GM23248 (cell line): ENCODE data around the gene TEX54. TPM values are rescaled to one million over a fixed set of nuclear protein-coding genes. Genes with fewer than 3 reads are reported as not detected.

ENCODE experiments used
- DNase-seq: peaks from one replicate; pipeline ENCODE4 v3.0.0-alpha.2; 2015
- H2AFZ ChIP-seq: fragments of 200-600 bp; sonication (generic); 2 replicates; pipeline ENCODE4 v1.6.1; 2016; ENCODE audit warnings: antibody characterized with exemption
- H3F3A ChIP-seq: fragments of 200-600 bp; sonication (generic); 2 replicates; pipeline ENCODE4 v1.6.1; 2016; ENCODE audit warnings: mild to moderate bottlenecking, antibody characterized with exemption, mixed run types; ENCODE audit not compliant: insufficient read depth
- H3K27ac ChIP-seq: fragments of 200-600 bp; sonication (generic); 2 replicates; pipeline ENCODE4 v1.5.1; 2016; ENCODE audit warnings: mild to moderate bottlenecking
- H3K27me3 ChIP-seq: fragments of 200-600 bp; sonication (generic); replicated peaks from 2 replicates; pipeline ENCODE4 v1.6.1; 2016; ENCODE audit warnings: mild to moderate bottlenecking; ENCODE audit not compliant: insufficient read depth
- H3K36me3 ChIP-seq: fragments of 200-600 bp; sonication (generic); 2 replicates; pipeline ENCODE4 v1.6.1; 2016; ENCODE audit warnings: low read depth, mild to moderate bottlenecking
- H3K4me1 ChIP-seq: fragments of 200-600 bp; sonication (generic); 2 replicates; pipeline ENCODE4 v1.6.1; 2016; ENCODE audit warnings: mild to moderate bottlenecking; ENCODE audit not compliant: insufficient read depth
- H3K4me2 ChIP-seq: fragments of 200-600 bp; sonication (generic); one replicate; pipeline ENCODE4 v1.6.1; 2016; ENCODE audit warnings: mild to moderate bottlenecking; ENCODE audit not compliant: unreplicated experiment
- H3K4me3 ChIP-seq: fragments of 200-600 bp; sonication (generic); 2 replicates; pipeline ENCODE4 v1.5.1; 2016; ENCODE audit warnings: mild to moderate bottlenecking
- H3K79me2 ChIP-seq: fragments of 200-600 bp; sonication (generic); 2 replicates; pipeline ENCODE4 v1.6.1; 2016; ENCODE audit warnings: mild to moderate bottlenecking; ENCODE audit not compliant: insufficient read depth
- H3K9ac ChIP-seq: fragments of 200-600 bp; sonication (generic); 2 replicates; pipeline ENCODE4 v1.6.1; 2016; ENCODE audit warnings: mild to moderate bottlenecking
- H3K9me2 ChIP-seq: fragments of 200-600 bp; sonication (generic); 2 replicates; pipeline ENCODE4 v1.6.1; 2016; ENCODE audit warnings: mixed run types, mild to moderate bottlenecking, moderate library complexity; ENCODE audit not compliant: insufficient read depth
- H3K9me3 ChIP-seq: fragments of 200-600 bp; sonication (generic); one replicate; pipeline ENCODE4 v1.6.1; 2017; ENCODE audit warnings: low read depth
- H4K20me1 ChIP-seq: fragments of 200-600 bp; sonication (generic); 2 replicates; pipeline ENCODE4 v1.6.0; 2016; ENCODE audit not compliant: insufficient read depth
- EZH2 ChIP-seq: fragments of 200-600 bp; sonication (generic); IDR thresholded peaks from 2 replicates; pipeline ENCODE4 v1.6.1; 2018; ENCODE audit warnings: antibody characterized with exemption, mild to moderate bottlenecking; ENCODE audit not compliant: insufficient read depth, poor library complexity, severe bottlenecking
- EZH2phosphoT487 ChIP-seq: fragments of 200-600 bp; sonication (generic); IDR thresholded peaks from 2 replicates; pipeline ENCODE4 v1.6.1; 2018; ENCODE audit warnings: antibody characterized with exemption, moderate library complexity, mild to moderate bottlenecking, low read depth; ENCODE audit not compliant: insufficient read depth
- WGBS, 2 experiments: methylation state at CpG; one replicate each; pipeline ENCODE4 v1.1.6; 2015 to 2017; ENCODE audit warnings: low lambda C conversion rate in 2 of 2, low coverage in 1 of 2; ENCODE audit errors: missing lambda C conversion rate in 2 of 2; 5-methylcytosine and 5-hydroxymethylcytosine counted together
- in situ Hi-C: fragments of 300-500 bp; cut with MboI; formaldehyde crosslinking; loops from 2 replicates; pipeline ENCODE4 v1.15.0; 2020
- microRNA-seq: library from miRNA; unstranded; fragments of <30 nt; microRNA quantifications from one replicate; pipeline ENCODE4, GENCODE V29; 2016; ENCODE audit warnings: borderline number of aligned reads
- polyA plus RNA-seq: library from polyadenylated mRNA; unstranded; fragments of >200 nt; fragmentation: Nextera tagmentation; extraction: Ambion mirVana; gene quantifications from 2 replicates; pipeline ENCODE4 v1.2.1, GENCODE V29; 2016
- small RNA-seq: library from RNA; depleted of rRNA; stranded (forward); fragments of <200 nt; gene quantifications from one replicate; pipeline ENCODE3, GENCODE V24; 2014; ENCODE audit warnings: low read depth, low replicate concordance
- total RNA-seq: library from RNA; depleted of rRNA; stranded (reverse); fragments of >200 nt; shearing (Covaris generic); gene quantifications from 2 replicates; pipeline ENCODE4 v1.2.3, GENCODE V29; 2014; rRNA removed

The TEX54 gene
- total and polyA plus RNA-seq, 2 experiments from 2014 or later: 0.44 TPM; not detected in 1

DNA sequence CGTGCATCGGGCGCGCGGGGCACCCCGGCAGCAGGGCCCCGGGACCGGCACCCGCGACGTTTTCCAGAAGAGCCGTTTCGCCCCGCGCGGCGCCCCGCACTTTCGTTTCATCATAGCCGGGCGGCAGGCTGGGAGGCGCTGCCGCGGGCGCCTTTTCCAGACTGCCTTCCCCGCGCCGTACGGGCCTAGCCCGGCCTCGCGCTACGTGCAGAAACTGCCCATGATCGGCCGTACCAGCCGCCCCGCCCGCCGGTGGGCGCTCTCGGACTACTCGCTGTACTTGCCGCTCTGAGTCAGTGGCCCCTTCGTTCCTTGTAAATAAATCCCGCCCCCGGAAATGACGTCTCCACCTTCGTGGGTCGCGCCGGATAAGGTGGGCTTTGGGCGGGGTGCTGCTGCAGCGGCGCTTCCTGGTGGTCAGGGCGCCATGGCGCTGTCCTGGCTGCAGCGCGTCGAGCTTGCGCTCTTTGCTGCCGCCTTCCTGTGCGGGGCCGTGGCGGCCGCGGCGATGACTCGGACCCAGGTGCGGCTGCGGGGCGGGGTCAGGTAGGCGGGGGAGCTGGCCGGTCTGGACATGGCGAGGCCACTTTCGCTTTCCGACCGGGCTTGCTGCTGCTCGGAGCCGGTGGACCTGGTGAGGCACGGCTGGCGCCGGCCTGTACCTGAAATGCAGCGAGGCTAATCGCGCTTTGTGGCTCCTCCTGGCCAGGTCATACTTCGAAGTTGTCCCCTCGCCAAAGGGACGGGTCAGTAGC, 45.5 kb downstream of the TEX54 start, which contains the start of gene TMEM179B:
Gene TMEM179B (plus strand): TSS at position 398 of the 755 bp plus-strand sequence. CDS start 30 bp downstream, at position 428.
- Histone ChIP-seq H3K9me2 (no peaks in the 10 kb centered on the region), H3K27me3 (no peaks in the 10 kb centered on the region), H4K20me1 (no peaks in the 10 kb centered on the region), H2AFZ (peak within 1 kb of the TSS; percentile 73), H3K4me3 (peak within 1 kb of the TSS; percentile 87), H3K9me3 (no peaks in the 10 kb centered on the region), H3K79me2 (peaks cover 52% of the 10 kb centered on the region), H3K9ac (peak within 1 kb of the TSS; percentile 94), H3K4me2 (peak within 1 kb of the TSS; percentile 82), H3K4me1 (peaks cover 33% of the 10 kb centered on the region), H3K27ac (peak within 1 kb of the TSS; percentile 95), H3F3A (peaks cover 28% of the 10 kb centered on the region), H3K36me3 (0 out of 2 replicates have a peak, but pooled peaks cover 4% of the 10 kb centered on the region)
- in situ Hi-C loops: no loop called here
- WGBS, 2 experiments: 1% methylated on average over 85 to 87 of the region's 88 CpGs
- peak; percentile 100 for DNase-seq
- no peak for TF ChIP-seq EZH2phosphoT487

DNA sequence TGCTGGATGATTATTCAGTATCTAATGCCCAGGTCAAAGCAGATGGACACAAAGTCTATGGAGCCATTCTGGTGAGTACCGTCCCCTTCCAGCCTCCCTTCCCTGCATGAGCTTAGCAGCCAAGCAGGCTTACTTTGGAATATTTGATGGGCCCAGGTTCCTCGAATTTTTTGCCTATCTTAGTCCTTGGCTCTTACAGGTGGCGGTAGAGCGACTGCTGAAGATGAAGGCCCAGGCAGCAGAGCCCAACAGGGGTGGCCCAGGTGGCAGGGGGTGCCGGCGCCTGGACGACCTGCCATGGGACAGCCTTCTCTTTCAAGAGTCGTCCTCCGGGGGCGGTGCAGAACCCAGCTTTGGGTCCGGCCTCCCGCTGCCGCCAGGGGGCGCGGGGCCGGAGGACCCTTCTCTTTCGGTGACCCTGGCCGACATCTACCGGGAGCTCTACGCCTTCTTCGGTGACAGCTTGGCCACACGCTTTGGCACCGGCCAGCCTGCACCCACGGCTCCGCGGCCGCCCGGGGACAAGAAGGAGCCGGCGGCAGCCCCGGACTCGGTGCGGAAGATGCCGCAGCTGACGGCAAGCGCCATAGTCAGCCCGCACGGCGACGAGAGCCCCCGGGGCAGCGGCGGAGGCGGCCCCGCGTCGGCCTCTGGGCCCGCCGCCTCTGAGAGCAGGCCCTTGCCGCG, 46.2 kb downstream of the TEX54 start:
- H3K4me1 ChIP-seq: peaks cover 31% of the 10 kb centered on the region
- 0 to 2% methylated on average over 34 to 38 of the region's 51 CpGs for WGBS, 2 experiments
- peak overlapping the region; percentile 95 for H3K27ac ChIP-seq
- H3K27me3 ChIP-seq: no peaks in the 10 kb centered on the region
- H2AFZ ChIP-seq: peak overlapping the region; percentile 73
- H3K9me3 ChIP-seq: no peaks in the 10 kb centered on the region
- H3K9ac ChIP-seq: peak overlapping the region; percentile 94
- in situ Hi-C loops: no loop called here
- peak; percentile 92 for DNase-seq
- peaks cover 26% of the 10 kb centered on the region for H3F3A ChIP-seq
- 0 out of 2 replicates have a peak, but pooled peaks cover 4% of the 10 kb centered on the region for H3K36me3 ChIP-seq
- peaks cover 52% of the 10 kb centered on the region for H3K79me2 ChIP-seq
- peak overlapping the region; percentile 87 for H3K4me3 ChIP-seq
- TF ChIP-seq EZH2: no peak
- no peak for TF ChIP-seq EZH2phosphoT487
- H3K4me2 ChIP-seq: peak overlapping the region; percentile 81
- no peaks in the 10 kb centered on the region for H3K9me2 ChIP-seq
- no peaks in the 10 kb centered on the region for H4K20me1 ChIP-seq

DNA sequence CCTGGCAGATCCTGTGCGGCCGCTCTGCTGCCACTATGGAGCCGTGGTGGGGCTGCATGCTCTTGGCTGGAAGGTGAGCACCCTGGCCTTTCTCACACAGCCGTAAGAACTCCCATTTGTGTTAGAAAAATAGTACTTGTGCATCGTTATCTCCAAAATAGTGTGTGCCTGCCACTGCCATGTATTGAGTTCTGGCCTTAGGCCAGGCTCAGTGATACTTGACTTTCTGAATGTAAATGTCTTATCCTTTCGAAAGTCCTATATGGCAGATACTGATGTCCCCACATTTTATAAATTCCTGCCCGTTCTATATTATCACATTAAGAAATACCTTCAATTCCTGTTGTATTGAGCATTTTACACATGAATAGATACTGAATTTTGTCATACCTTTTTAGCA, 49.9 kb downstream of the TEX54 start:
- no peaks in the 10 kb centered on the region for H3K9me3 ChIP-seq
- TF ChIP-seq EZH2: no peak
- no peak for TF ChIP-seq EZH2phosphoT487
- no peaks in the 10 kb centered on the region for H4K20me1 ChIP-seq
- H3K9me2 ChIP-seq: no peaks in the 10 kb centered on the region
- H3K9ac ChIP-seq: no peak overlapping the region
- peaks cover 7% of the 10 kb centered on the region for H3K4me1 ChIP-seq
- H3K36me3 ChIP-seq: 0 out of 2 replicates have a peak, but pooled peaks cover 4% of the 10 kb centered on the region
- H3F3A ChIP-seq: peaks cover 10% of the 10 kb centered on the region
- no peak overlapping the region for H2AFZ ChIP-seq
- H3K27me3 ChIP-seq: no peaks in the 10 kb centered on the region
- H3K27ac ChIP-seq: no peak overlapping the region
- no peak overlapping the region for H3K4me2 ChIP-seq
- H3K4me3 ChIP-seq: no peak overlapping the region
- DNase-seq: no peak
- 89 to 94% methylated on average over 7 of the region's 7 CpGs for WGBS, 2 experiments
- H3K79me2 ChIP-seq: peaks cover 17% of the 10 kb centered on the region
- in situ Hi-C loops: no loop called here

Small RNA genes lying within 50 kb of the gene (microRNA-seq; reads per million reads assigned to microRNA genes)
- gene MIR6514 (1.5 reads per million), gene MIR6748 (not detected)

Small RNA genes lying within 50 kb of the gene (small RNA-seq; reads per million reads assigned to genes)
- gene MIR6514: not detected
- not detected for gene RF00099
- gene RNU6-118P: not detected
- gene SNORD22: not detected
- not detected for gene SNORD26
- not detected for gene SNORD27
- not detected for gene SNORD28
- gene SNORD30: 25.0 reads per million, percentile 90 among the genes with 10 or more reads in this experiment

Other genes starting within 250 kb of the TEX54 start
- 6.1 and 7.7 TPM in 2 replicates for gene TUT1, start 241.3 kb downstream of the TEX54 start, total RNA-seq
- gene TUT1, start 241.3 kb downstream of the TEX54 start, polyA plus RNA-seq: 11.1 and 12.1 TPM in 2 replicates
- 98.8 and 114 TPM in 2 replicates for gene MTA2, start 231.0 kb downstream of the TEX54 start, total RNA-seq
- gene MTA2, start 231.0 kb downstream of the TEX54 start, polyA plus RNA-seq: 26.3 and 28.9 TPM in 2 replicates
- 43.4 and 47.2 TPM in 2 replicates for gene EML3, start 220.1 kb downstream of the TEX54 start, total RNA-seq
- gene EML3, start 220.1 kb downstream of the TEX54 start, polyA plus RNA-seq: 32.8 and 34.8 TPM in 2 replicates
- gene ROM1, start 219.6 kb downstream of the TEX54 start, total RNA-seq: 3.4 and 6.5 TPM in 2 replicates
- 5.4 and 8.8 TPM in 2 replicates for gene ROM1, start 219.6 kb downstream of the TEX54 start, polyA plus RNA-seq
- 32.1 and 35.6 TPM in 2 replicates for gene B3GAT3, start 210.9 kb downstream of the TEX54 start, total RNA-seq
- 44.2 and 46.7 TPM in 2 replicates for gene B3GAT3, start 210.9 kb downstream of the TEX54 start, polyA plus RNA-seq
- gene GANAB, start 186.2 kb downstream of the TEX54 start, total RNA-seq: 307 and 312 TPM in 2 replicates
- 224 and 225 TPM in 2 replicates for gene GANAB, start 186.2 kb downstream of the TEX54 start, polyA plus RNA-seq
- 26.4 and 30.4 TPM in 2 replicates for gene INTS5, start 179.5 kb downstream of the TEX54 start, total RNA-seq
- gene INTS5, start 179.5 kb downstream of the TEX54 start, polyA plus RNA-seq: 17.1 and 18.9 TPM in 2 replicates
- gene C11orf98, start 167.6 kb downstream of the TEX54 start, total RNA-seq: 16.6 and 24.2 TPM in 2 replicates
- 76.8 and 77.9 TPM in 2 replicates for gene C11orf98, start 167.6 kb downstream of the TEX54 start, polyA plus RNA-seq
- gene CSKMT, start 167.5 kb downstream of the TEX54 start, total RNA-seq: 5.4 and 6.1 TPM in 2 replicates
- gene CSKMT, start 167.5 kb downstream of the TEX54 start, polyA plus RNA-seq: 2.9 and 3.6 TPM in 2 replicates
- gene UQCC3, start 161.2 kb downstream of the TEX54 start, total RNA-seq: 2.3 and 5.9 TPM in 2 replicates
- 14.5 and 15.1 TPM in 2 replicates for gene UQCC3, start 161.2 kb downstream of the TEX54 start, polyA plus RNA-seq
- gene LBHD1, start 160.6 kb downstream of the TEX54 start, total RNA-seq: 5.8 and 12.6 TPM in 2 replicates
- gene LBHD1, start 160.6 kb downstream of the TEX54 start, polyA plus RNA-seq: 3.6 and 4.3 TPM in 2 replicates
- 131 and 135 TPM in 2 replicates for gene UBXN1, start 153.8 kb downstream of the TEX54 start, total RNA-seq
- 84.0 and 85.3 TPM in 2 replicates for gene UBXN1, start 153.8 kb downstream of the TEX54 start, polyA plus RNA-seq
- gene LRRN4CL, start 143.3 kb downstream of the TEX54 start, total RNA-seq: 6.9 and 12.3 TPM in 2 replicates
- gene LRRN4CL, start 143.3 kb downstream of the TEX54 start, polyA plus RNA-seq: 2.1 and 2.3 TPM in 2 replicates
- 51.0 and 63.5 TPM in 2 replicates for gene BSCL2, start 125.4 kb downstream of the TEX54 start, total RNA-seq
- gene BSCL2, start 125.4 kb downstream of the TEX54 start, polyA plus RNA-seq: 74.5 and 79.0 TPM in 2 replicates
- gene GNG3, start 125.2 kb downstream of the TEX54 start, total RNA-seq: not detected in 2 replicates
- gene GNG3, start 125.2 kb downstream of the TEX54 start, polyA plus RNA-seq: 0.29 TPM in 1 of 2 replicates, not detected in the other
- 2.9 and 5.0 TPM in 2 replicates for gene HNRNPUL2, start 105.4 kb downstream of the TEX54 start, total RNA-seq
- 2.1 and 3.1 TPM in 2 replicates for gene HNRNPUL2, start 105.4 kb downstream of the TEX54 start, polyA plus RNA-seq
- gene TTC9C, start 104.4 kb downstream of the TEX54 start, total RNA-seq: 28.9 and 54.6 TPM in 2 replicates
- 40.1 and 46.6 TPM in 2 replicates for gene TTC9C, start 104.4 kb downstream of the TEX54 start, polyA plus RNA-seq
- 6.6 and 8.0 TPM in 2 replicates for gene ZBTB3, start 78.7 kb downstream of the TEX54 start, total RNA-seq
- gene ZBTB3, start 78.7 kb downstream of the TEX54 start, polyA plus RNA-seq: 4.9 and 5.5 TPM in 2 replicates
- 61.2 and 73.3 TPM in 2 replicates for gene POLR2G, start 71.3 kb downstream of the TEX54 start, total RNA-seq
- 154 and 156 TPM in 2 replicates for gene POLR2G, start 71.3 kb downstream of the TEX54 start, polyA plus RNA-seq
- gene TAF6L, start 61.4 kb downstream of the TEX54 start, total RNA-seq: 11.6 and 22.5 TPM in 2 replicates
- 8.2 and 9.1 TPM in 2 replicates for gene TAF6L, start 61.4 kb downstream of the TEX54 start, polyA plus RNA-seq
- gene TMEM179B, start 45.4 kb downstream of the TEX54 start, total RNA-seq: 73.3 and 151 TPM in 2 replicates
- gene TMEM179B, start 45.4 kb downstream of the TEX54 start, polyA plus RNA-seq: 140 and 150 TPM in 2 replicates
- gene TMEM223, start 40.8 kb downstream of the TEX54 start, total RNA-seq: 32.0 and 33.4 TPM in 2 replicates
- 31.4 and 34.2 TPM in 2 replicates for gene TMEM223, start 40.8 kb downstream of the TEX54 start, polyA plus RNA-seq
- gene NXF1, start 27.4 kb downstream of the TEX54 start, total RNA-seq: 25.0 and 32.0 TPM in 2 replicates
- 51.1 and 53.3 TPM in 2 replicates for gene NXF1, start 27.4 kb downstream of the TEX54 start, polyA plus RNA-seq
- gene STX5, start 790 bp downstream of the TEX54 start, total RNA-seq: 43.9 and 45.7 TPM in 2 replicates
- 32.0 and 34.0 TPM in 2 replicates for gene STX5, start 790 bp downstream of the TEX54 start, polyA plus RNA-seq
- gene WDR74, start 6.7 kb upstream of the TEX54 start, total RNA-seq: 41.4 and 50.4 TPM in 2 replicates
- 33.6 and 34.3 TPM in 2 replicates for gene WDR74, start 6.7 kb upstream of the TEX54 start, polyA plus RNA-seq
- gene SLC3A2, start 48.1 kb upstream of the TEX54 start, total RNA-seq: 290 and 301 TPM in 2 replicates
- 310 and 319 TPM in 2 replicates for gene SLC3A2, start 48.1 kb upstream of the TEX54 start, polyA plus RNA-seq
- not detected in 2 replicates for gene CHRM1, start 88.5 kb upstream of the TEX54 start, total RNA-seq
- gene CHRM1, start 88.5 kb upstream of the TEX54 start, polyA plus RNA-seq: not detected in 2 replicates
- gene SLC22A6, start 152.1 kb upstream of the TEX54 start, total RNA-seq: not detected in 2 replicates
- gene SLC22A6, start 152.1 kb upstream of the TEX54 start, polyA plus RNA-seq: not detected in 2 replicates
- gene SLC22A8, start 183.0 kb upstream of the TEX54 start, total RNA-seq: not detected in 2 replicates
- gene SLC22A8, start 183.0 kb upstream of the TEX54 start, polyA plus RNA-seq: not detected in 2 replicates